Loucy (cell line): ENCODE data around the gene ANTXR2.

Experiments
- H2AFZ ChIP-seq: fragments of 200-600 bp; sonication (generic); 2 replicates; pipeline ENCODE4 v1.6.0; 2016; ENCODE audit warnings: antibody characterized with exemption, mild to moderate bottlenecking, low read length, moderate library complexity
- H3F3A ChIP-seq: fragments of 200-600 bp; 2 replicates; pipeline ENCODE4 v1.6.0; 2016; ENCODE audit warnings: antibody characterized with exemption, low read depth, mild to moderate bottlenecking
- H3K27me3 ChIP-seq: fragments of 200-600 bp; sonication (generic); 2 replicates; pipeline ENCODE4 v1.6.1; 2014; ENCODE audit warnings: low read length, mild to moderate bottlenecking; ENCODE audit not compliant: insufficient read depth, poor library complexity, severe bottlenecking
- H3K36me3 ChIP-seq: fragments of 200-600 bp; sonication (generic); 2 replicates; pipeline ENCODE4 v1.6.1; 2016; ENCODE audit warnings: low read length; ENCODE audit not compliant: insufficient read depth
- H3K4me1 ChIP-seq: fragments of 200-600 bp; sonication (generic); 2 replicates; pipeline ENCODE4 v1.5.1; 2014; ENCODE audit warnings: low read length, mild to moderate bottlenecking; ENCODE audit not compliant: insufficient read depth, poor library complexity, severe bottlenecking
- H3K4me2 ChIP-seq: fragments of 200-600 bp; sonication (generic); 2 replicates; pipeline ENCODE4 v1.6.0; 2014; ENCODE audit warnings: antibody characterized with exemption, low read length, low read depth, mild to moderate bottlenecking; ENCODE audit not compliant: poor library complexity, severe bottlenecking
- H3K4me3 ChIP-seq: fragments of 200-600 bp; sonication (generic); 2 replicates; pipeline ENCODE4 v1.5.1; 2014; ENCODE audit warnings: low read length, mild to moderate bottlenecking, mixed read lengths; ENCODE audit not compliant: poor library complexity, severe bottlenecking
- H3K79me2 ChIP-seq: fragments of 200-600 bp; sonication (generic); 2 replicates; pipeline ENCODE4 v1.6.1; 2014; ENCODE audit warnings: low read length; ENCODE audit not compliant: insufficient read depth
- H3K9ac ChIP-seq: fragments of 200-600 bp; sonication (generic); 2 replicates; pipeline ENCODE4 v1.6.0; 2014; ENCODE audit warnings: mild to moderate bottlenecking, low read depth, low read length, moderate library complexity; ENCODE audit not compliant: poor library complexity, severe bottlenecking
- H3K9me2 ChIP-seq: fragments of 200-600 bp; sonication (generic); replicated peaks from 2 replicates; pipeline ENCODE4 v1.6.1; 2016; ENCODE audit warnings: low read depth, low read length, mixed read lengths
- H3K9me3 ChIP-seq: fragments of 200-600 bp; sonication (generic); 2 replicates; pipeline ENCODE4 v1.6.1; 2014; ENCODE audit warnings: mild to moderate bottlenecking, antibody characterized with exemption, low read length, low read depth; ENCODE audit not compliant: insufficient read depth
- H4K20me1 ChIP-seq: fragments of 200-600 bp; sonication (generic); 2 replicates; pipeline ENCODE4 v1.6.0; 2014; ENCODE audit warnings: antibody characterized with exemption, low read length, mild to moderate bottlenecking; ENCODE audit not compliant: insufficient read depth, poor library complexity, severe bottlenecking
- EZH2phosphoT487 ChIP-seq: fragments of 200-600 bp; IDR thresholded peaks from 2 replicates; pipeline ENCODE4 v1.6.1; 2018; ENCODE audit warnings: antibody characterized with exemption, mild to moderate bottlenecking, moderate library complexity, borderline replicate concordance
- TF ChIP-seq, protein P1 (sequence below): fragments of 200-600 bp; sonication (generic); conservative IDR thresholded peaks from 2 replicates; pipeline ENCODE4 v1.5.1; 2014; ENCODE audit warnings: mild to moderate bottlenecking, antibody characterized with exemption, low read length

ANTXR2 gene

DNA sequence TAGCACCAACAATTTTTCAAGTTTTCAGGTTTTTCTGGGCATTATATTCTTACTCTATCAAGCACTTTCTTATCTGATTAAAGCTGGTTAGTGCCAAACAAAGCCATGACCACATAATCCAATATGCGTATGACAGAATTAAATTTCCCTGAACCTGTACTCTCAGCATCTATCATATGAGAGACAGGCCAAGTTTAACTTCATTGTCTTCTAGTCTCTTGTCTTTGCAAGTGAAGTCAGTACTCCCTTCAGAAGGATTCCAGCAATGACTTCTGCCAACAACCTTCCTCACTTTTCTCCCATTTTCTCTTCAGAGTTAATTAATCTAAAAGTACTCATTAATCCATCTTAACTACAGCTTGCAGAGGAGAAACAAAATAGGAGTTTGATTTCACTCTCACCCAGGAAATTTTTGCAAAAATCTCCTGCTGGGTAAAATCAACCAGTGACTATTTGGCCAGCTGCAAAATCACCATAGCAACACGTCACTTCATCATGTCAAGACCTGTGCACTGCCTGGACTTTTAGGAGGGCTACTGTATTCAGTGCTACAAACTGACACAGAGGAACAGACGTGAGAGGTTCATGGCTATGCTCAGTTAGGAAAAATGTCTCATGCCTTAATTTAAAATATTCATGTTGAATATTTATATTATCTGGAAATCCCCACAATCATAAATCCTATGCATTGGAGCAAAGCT, 208.4 kb downstream of the ANTXR2 start:
- no peak for TF ChIP-seq EZH2phosphoT487
- TF ChIP-seq, protein P1, sequence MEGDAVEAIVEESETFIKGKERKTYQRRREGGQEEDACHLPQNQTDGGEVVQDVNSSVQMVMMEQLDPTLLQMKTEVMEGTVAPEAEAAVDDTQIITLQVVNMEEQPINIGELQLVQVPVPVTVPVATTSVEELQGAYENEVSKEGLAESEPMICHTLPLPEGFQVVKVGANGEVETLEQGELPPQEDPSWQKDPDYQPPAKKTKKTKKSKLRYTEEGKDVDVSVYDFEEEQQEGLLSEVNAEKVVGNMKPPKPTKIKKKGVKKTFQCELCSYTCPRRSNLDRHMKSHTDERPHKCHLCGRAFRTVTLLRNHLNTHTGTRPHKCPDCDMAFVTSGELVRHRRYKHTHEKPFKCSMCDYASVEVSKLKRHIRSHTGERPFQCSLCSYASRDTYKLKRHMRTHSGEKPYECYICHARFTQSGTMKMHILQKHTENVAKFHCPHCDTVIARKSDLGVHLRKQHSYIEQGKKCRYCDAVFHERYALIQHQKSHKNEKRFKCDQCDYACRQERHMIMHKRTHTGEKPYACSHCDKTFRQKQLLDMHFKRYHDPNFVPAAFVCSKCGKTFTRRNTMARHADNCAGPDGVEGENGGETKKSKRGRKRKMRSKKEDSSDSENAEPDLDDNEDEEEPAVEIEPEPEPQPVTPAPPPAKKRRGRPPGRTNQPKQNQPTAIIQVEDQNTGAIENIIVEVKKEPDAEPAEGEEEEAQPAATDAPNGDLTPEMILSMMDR: no peak
- H3K4me1 ChIP-seq: no peaks in the 10 kb centered on the region
- no peaks in the 10 kb centered on the region for H3K9me3 ChIP-seq
- no peaks in the 10 kb centered on the region for H4K20me1 ChIP-seq
- no peaks in the 10 kb centered on the region for H3K27me3 ChIP-seq
- H3K4me3 ChIP-seq: no peak overlapping the region
- no peaks in the 10 kb centered on the region for H3K79me2 ChIP-seq
- no peak overlapping the region for H3K9ac ChIP-seq
- no peaks in the 10 kb centered on the region for H3K9me2 ChIP-seq
- no peak overlapping the region for H2AFZ ChIP-seq
- no peaks in the 10 kb centered on the region for H3F3A ChIP-seq
- no peaks in the 10 kb centered on the region for H3K36me3 ChIP-seq
- no peak overlapping the region for H3K4me2 ChIP-seq

DNA sequence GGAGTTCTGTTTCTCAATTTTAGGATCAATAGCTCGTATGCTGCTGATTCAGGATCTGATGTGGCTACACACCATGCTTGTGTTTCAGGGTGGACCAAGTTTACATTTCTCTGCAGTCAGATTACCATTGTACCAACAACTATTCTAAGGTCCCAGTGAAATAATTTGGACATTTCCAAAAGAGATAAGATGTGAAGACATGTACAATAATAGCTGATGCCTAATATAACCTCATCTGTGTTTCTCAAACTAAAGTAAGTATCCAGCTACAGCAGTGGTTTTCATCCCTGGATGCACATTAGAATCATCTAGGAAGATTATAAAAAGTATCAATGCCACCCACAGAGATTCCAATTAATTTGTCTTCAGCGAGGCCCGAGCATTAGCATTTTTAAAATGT, 209.7 kb downstream of the ANTXR2 start:
- Histone ChIP-seq H3K4me1 (no peaks in the 10 kb centered on the region), H3K9me3 (no peaks in the 10 kb centered on the region), H3K9me2 (no peaks in the 10 kb centered on the region), H3K9ac (no peak overlapping the region), H2AFZ (no peak overlapping the region), H3K4me2 (no peak overlapping the region), H3K27me3 (no peaks in the 10 kb centered on the region), H3F3A (no peaks in the 10 kb centered on the region), H4K20me1 (no peaks in the 10 kb centered on the region), H3K4me3 (no peak overlapping the region), H3K79me2 (no peaks in the 10 kb centered on the region), H3K36me3 (no peaks in the 10 kb centered on the region)
- TF ChIP-seq, protein P1: no peak
- TF ChIP-seq EZH2phosphoT487: no peak

- no peaks in the 10 kb centered on the region for H3K9me2 ChIP-seq
- H4K20me1 ChIP-seq: no peaks in the 10 kb centered on the region
- H3K27me3 ChIP-seq: no peaks in the 10 kb centered on the region
- no peak overlapping the region for H2AFZ ChIP-seq
- no peak overlapping the region for H3K4me2 ChIP-seq
- no peaks in the 10 kb centered on the region for H3K36me3 ChIP-seq
- TF ChIP-seq, protein P1: no peak
- no peak for TF ChIP-seq EZH2phosphoT487
- no peak overlapping the region for H3K9ac ChIP-seq
- no peaks in the 10 kb centered on the region for H3K4me1 ChIP-seq
- H3F3A ChIP-seq: no peaks in the 10 kb centered on the region
- no peaks in the 10 kb centered on the region for H3K9me3 ChIP-seq
- no peaks in the 10 kb centered on the region for H3K79me2 ChIP-seq
- no peak overlapping the region for H3K4me3 ChIP-seq
Measured at GRCh38 chr4:79862821-79863220, 210.2 kb downstream of the ANTXR2 start.
